ENCODE measurements around the gene CTRB2. TPM values are rescaled to one million over a fixed set of nuclear protein-coding genes. Genes with fewer than 3 reads are reported as not detected.
A peak's percentile ranks its signal among the peaks of the same experiment; 100 is the strongest.

Gene CTRB2
- total RNA-seq, 1 donor from 2014 or later = not detected

DNA sequence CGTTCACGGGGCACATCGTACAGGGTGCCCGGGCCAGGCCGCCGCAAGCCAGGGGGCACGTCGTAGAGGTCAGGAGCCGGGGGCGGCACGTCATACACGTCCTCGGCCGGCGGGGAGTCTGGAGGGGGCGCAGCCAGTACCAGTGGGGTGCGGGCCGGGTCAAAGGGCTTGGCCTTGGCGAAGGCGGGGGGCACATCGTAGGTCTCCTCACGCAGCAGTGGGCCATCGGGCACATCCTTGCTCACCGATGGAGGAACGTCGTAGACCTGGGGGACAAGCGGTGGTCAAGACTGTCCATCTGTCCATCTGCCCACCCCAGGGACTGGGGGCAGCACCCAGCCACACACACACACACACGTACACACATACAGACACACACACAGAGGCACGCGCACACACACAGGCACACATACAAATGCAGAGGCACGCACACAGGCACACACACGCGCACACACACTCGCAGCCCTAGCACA, 28.8 kb upstream of the CTRB2 start:
- H3K27me3 Mint-ChIP-seq (ENCODE audit: unreplicated experiment) = peaks cover 32% of the 10 kb centered on the region
- no peak for DNase-seq (ENCODE audit: low spot score)
- H3K9me3 Mint-ChIP-seq (ENCODE audit: unreplicated experiment) = no peaks in the 10 kb centered on the region
- peaks cover 16% of the 10 kb centered on the region for H3K4me1 Mint-ChIP-seq (ENCODE audit: unreplicated experiment)
- peak overlapping the region; percentile 59 for H3K27ac Mint-ChIP-seq (ENCODE audit: unreplicated experiment)
- H3K36me3 Mint-ChIP-seq (ENCODE audit: low read depth, unreplicated experiment) = peaks cover 52% of the 10 kb centered on the region
- H3K4me3 Mint-ChIP-seq (ENCODE audit: unreplicated experiment) = peak overlapping the region; percentile 83
- TF ChIP-seq CTCF (IDR thresholded peaks at IDR 0.05; ENCODE audit: unreplicated experiment) = no peak

- TF ChIP-seq CTCF (IDR thresholded peaks at IDR 0.05; ENCODE audit: unreplicated experiment) = no peak
- Mint-ChIP-seq H3K27ac (ENCODE audit: unreplicated experiment) (peak overlapping the region; percentile 82), H3K27me3 (ENCODE audit: unreplicated experiment) (peaks cover 38% of the 10 kb centered on the region), H3K4me1 (ENCODE audit: unreplicated experiment) (peaks cover 13% of the 10 kb centered on the region), H3K4me3 (ENCODE audit: unreplicated experiment) (no peak overlapping the region), H3K36me3 (ENCODE audit: low read depth, unreplicated experiment) (peaks cover 53% of the 10 kb centered on the region), H3K9me3 (ENCODE audit: unreplicated experiment) (no peaks in the 10 kb centered on the region)
- DNase-seq (ENCODE audit: low spot score) = no peak
Measured at GRCh38 chr16:75234856-75235696, 28.1 kb upstream of the CTRB2 start.

DNA sequence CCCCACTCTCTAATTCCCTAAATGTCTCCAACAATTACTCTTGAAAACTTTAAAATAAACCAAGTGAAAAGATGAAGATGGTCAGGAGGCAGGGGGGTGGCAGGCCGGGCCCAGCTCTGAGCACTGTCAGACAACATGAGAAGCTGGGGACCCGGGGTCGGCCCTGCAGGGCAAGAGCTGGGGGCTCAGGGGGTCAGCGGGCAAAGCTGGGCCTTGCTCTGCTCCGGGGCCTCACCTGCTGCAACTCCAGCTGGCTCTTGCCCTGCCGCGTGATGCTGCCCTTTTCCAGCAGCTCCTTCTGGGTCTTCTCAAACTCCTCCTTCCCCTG, 26.6 kb upstream of the CTRB2 start:
- H3K27me3 Mint-ChIP-seq (ENCODE audit: unreplicated experiment) = peaks cover 33% of the 10 kb centered on the region
- no peaks in the 10 kb centered on the region for H3K9me3 Mint-ChIP-seq (ENCODE audit: unreplicated experiment)
- no peak for TF ChIP-seq CTCF (IDR thresholded peaks at IDR 0.05; ENCODE audit: unreplicated experiment)
- H3K4me3 Mint-ChIP-seq (ENCODE audit: unreplicated experiment) = no peak overlapping the region
- H3K4me1 Mint-ChIP-seq (ENCODE audit: unreplicated experiment) = peaks cover 9% of the 10 kb centered on the region
- H3K27ac Mint-ChIP-seq (ENCODE audit: unreplicated experiment) = peak overlapping the region; percentile 61
- DNase-seq (ENCODE audit: low spot score) = no peak
- H3K36me3 Mint-ChIP-seq (ENCODE audit: low read depth, unreplicated experiment) = peaks cover 54% of the 10 kb centered on the region

GRCh38 chr16:75231570-75231969, 24.6 kb upstream of the CTRB2 start:
- Mint-ChIP-seq H3K27me3 (ENCODE audit: unreplicated experiment) (peaks cover 37% of the 10 kb centered on the region), H3K36me3 (ENCODE audit: low read depth, unreplicated experiment) (peaks cover 52% of the 10 kb centered on the region), H3K4me1 (ENCODE audit: unreplicated experiment) (peaks cover 11% of the 10 kb centered on the region), H3K4me3 (ENCODE audit: unreplicated experiment) (peak overlapping the region; percentile 44), H3K9me3 (ENCODE audit: unreplicated experiment) (no peaks in the 10 kb centered on the region), H3K27ac (ENCODE audit: unreplicated experiment) (peak overlapping the region; percentile 27)
- no peak for TF ChIP-seq CTCF (IDR thresholded peaks at IDR 0.05; ENCODE audit: unreplicated experiment)
- DNase-seq (ENCODE audit: low spot score) = no peak

DNA sequence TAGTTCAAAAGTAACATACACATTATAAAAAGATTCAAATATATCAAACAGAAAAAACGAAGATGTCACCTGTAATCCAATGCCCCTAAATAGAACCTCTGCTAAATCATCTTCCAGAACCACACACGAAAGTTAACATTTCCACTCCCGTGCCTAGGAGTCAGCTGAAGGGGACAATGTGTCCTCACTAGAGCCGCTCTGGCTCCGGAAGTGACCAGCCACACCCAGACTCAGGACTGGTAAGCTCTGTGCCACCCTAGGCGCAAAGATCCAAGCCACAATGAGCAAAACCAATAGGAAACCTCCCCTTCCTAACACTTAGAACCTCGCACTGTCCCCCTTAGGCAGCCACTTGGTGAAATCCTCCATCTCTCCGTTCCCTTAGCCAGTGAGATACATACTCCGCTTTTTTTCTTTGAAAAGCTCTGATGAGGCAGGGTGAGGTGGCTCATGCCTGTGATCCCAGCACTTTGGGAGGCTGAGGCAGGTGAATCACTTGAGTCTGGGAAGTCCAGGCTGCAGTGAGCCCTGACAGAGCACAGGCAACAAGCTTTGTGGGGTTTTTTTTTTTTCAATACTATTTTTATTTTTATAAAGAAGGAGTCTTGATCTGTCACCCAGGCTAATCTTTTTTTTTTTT, 23.6 kb upstream of the CTRB2 start:
- peak overlapping the region; percentile 68 for H3K4me3 Mint-ChIP-seq (ENCODE audit: unreplicated experiment)
- H3K4me1 Mint-ChIP-seq (ENCODE audit: unreplicated experiment) = peaks cover 3% of the 10 kb centered on the region
- TF ChIP-seq CTCF (IDR thresholded peaks at IDR 0.05; ENCODE audit: unreplicated experiment) = no peak
- peaks cover 31% of the 10 kb centered on the region for H3K27me3 Mint-ChIP-seq (ENCODE audit: unreplicated experiment)
- DNase-seq (ENCODE audit: low spot score) = no peak
- H3K36me3 Mint-ChIP-seq (ENCODE audit: low read depth, unreplicated experiment) = peaks cover 42% of the 10 kb centered on the region
- peak overlapping the region; percentile 75 for H3K27ac Mint-ChIP-seq (ENCODE audit: unreplicated experiment)
- H3K9me3 Mint-ChIP-seq (ENCODE audit: unreplicated experiment) = no peaks in the 10 kb centered on the region
